Measurements from ENCODE around the gene ITPRID1.
A peak's percentile ranks its signal among the peaks of the same experiment; 100 is the strongest.

Gene ITPRID1

GRCh38 chr7:31475368-31475767 is 38.5 kb upstream of the ITPRID1 start:
- Histone ChIP-seq H3K4me3 (ENCODE audit: low read length) (no peak overlapping the region), H3K27me3 (ENCODE audit: low read depth, low read length) (no peaks in the 10 kb centered on the region), H3K27ac (ENCODE audit: low read length) (no peak overlapping the region), H2AFZ (ENCODE audit: low read depth, low read length) (no peak overlapping the region), H3K4me1 (ENCODE audit: low read length) (peaks cover 12% of the 10 kb centered on the region), H3K4me2 (ENCODE audit: low read length) (no peak overlapping the region), H3K79me2 (ENCODE audit: low read length) (no peaks in the 10 kb centered on the region), H3K9ac (ENCODE audit: low read length) (no peak overlapping the region), H3K9me3 (ENCODE audit: insufficient read depth, low read length) (no peaks in the 10 kb centered on the region), H4K20me1 (ENCODE audit: insufficient read depth, low read length) (no peaks in the 10 kb centered on the region), H3K36me3 (replicated peaks; ENCODE audit: low read depth, low read length) (no peaks in the 10 kb centered on the region)
- TF ChIP-seq EZH2phosphoT487 (IDR thresholded peaks at IDR 0.05; ENCODE audit: low read depth) (no peak), CTCF (IDR thresholded peaks at IDR 0.05; ENCODE audit: low read depth, low read length) (no peak)

- H2AFZ ChIP-seq (ENCODE audit: low read depth, low read length): no peak overlapping the region
- H3K79me2 ChIP-seq (ENCODE audit: low read length): no peaks in the 10 kb centered on the region
- no peaks in the 10 kb centered on the region for H3K9me3 ChIP-seq (ENCODE audit: insufficient read depth, low read length)
- no peak for TF ChIP-seq EZH2phosphoT487 (IDR thresholded peaks at IDR 0.05; ENCODE audit: low read depth)
- TF ChIP-seq CTCF (IDR thresholded peaks at IDR 0.05; ENCODE audit: low read depth, low read length): peak; percentile 17; the same call in 1 of the 2 replicates
- H3K4me2 ChIP-seq (ENCODE audit: low read length): no peak overlapping the region
- no peaks in the 10 kb centered on the region for H4K20me1 ChIP-seq (ENCODE audit: insufficient read depth, low read length)
- no peak overlapping the region for H3K27ac ChIP-seq (ENCODE audit: low read length)
- H3K4me1 ChIP-seq (ENCODE audit: low read length): peaks cover 12% of the 10 kb centered on the region
- no peaks in the 10 kb centered on the region for H3K36me3 ChIP-seq (replicated peaks; ENCODE audit: low read depth, low read length)
- H3K9ac ChIP-seq (ENCODE audit: low read length): no peak overlapping the region
- no peaks in the 10 kb centered on the region for H3K27me3 ChIP-seq (ENCODE audit: low read depth, low read length)
- H3K4me3 ChIP-seq (ENCODE audit: low read length): no peak overlapping the region
Measured at GRCh38 chr7:31476073-31476745, 37.7 kb upstream of the ITPRID1 start.

- H3K79me2 ChIP-seq (ENCODE audit: low read length): no peaks in the 10 kb centered on the region
- no peaks in the 10 kb centered on the region for H3K9me3 ChIP-seq (ENCODE audit: insufficient read depth, low read length)
- TF ChIP-seq CTCF (IDR thresholded peaks at IDR 0.05; ENCODE audit: low read depth, low read length) (no peak), EZH2phosphoT487 (IDR thresholded peaks at IDR 0.05; ENCODE audit: low read depth) (no peak)
- H3K4me3 ChIP-seq (ENCODE audit: low read length): no peak overlapping the region
- H3K9ac ChIP-seq (ENCODE audit: low read length): no peak overlapping the region
- H3K36me3 ChIP-seq (replicated peaks; ENCODE audit: low read depth, low read length): no peaks in the 10 kb centered on the region
- H3K4me2 ChIP-seq (ENCODE audit: low read length): no peak overlapping the region
- no peaks in the 10 kb centered on the region for H4K20me1 ChIP-seq (ENCODE audit: insufficient read depth, low read length)
- H2AFZ ChIP-seq (ENCODE audit: low read depth, low read length): no peak overlapping the region
- no peak overlapping the region for H3K27ac ChIP-seq (ENCODE audit: low read length)
- peaks cover 12% of the 10 kb centered on the region for H3K4me1 ChIP-seq (ENCODE audit: low read length)
- no peaks in the 10 kb centered on the region for H3K27me3 ChIP-seq (ENCODE audit: low read depth, low read length)
Measured at GRCh38 chr7:31476941-31477677, 36.8 kb upstream of the ITPRID1 start.

- no peaks in the 10 kb centered on the region for H3K79me2 ChIP-seq (ENCODE audit: low read length)
- no peaks in the 10 kb centered on the region for H3K36me3 ChIP-seq (replicated peaks; ENCODE audit: low read depth, low read length)
- no peak overlapping the region for H3K4me3 ChIP-seq (ENCODE audit: low read length)
- peak overlapping the region; percentile 58; the same call in 1 of the 2 replicates for H3K4me2 ChIP-seq (ENCODE audit: low read length)
- no peak overlapping the region for H2AFZ ChIP-seq (ENCODE audit: low read depth, low read length)
- no peaks in the 10 kb centered on the region for H3K27me3 ChIP-seq (ENCODE audit: low read depth, low read length)
- no peak overlapping the region for H3K27ac ChIP-seq (ENCODE audit: low read length)
- H4K20me1 ChIP-seq (ENCODE audit: insufficient read depth, low read length): no peaks in the 10 kb centered on the region
- H3K9me3 ChIP-seq (ENCODE audit: insufficient read depth, low read length): no peaks in the 10 kb centered on the region
- TF ChIP-seq CTCF (IDR thresholded peaks at IDR 0.05; ENCODE audit: low read depth, low read length): no peak
- no peak for TF ChIP-seq EZH2phosphoT487 (IDR thresholded peaks at IDR 0.05; ENCODE audit: low read depth)
- H3K9ac ChIP-seq (ENCODE audit: low read length): no peak overlapping the region
- H3K4me1 ChIP-seq (ENCODE audit: low read length): peaks cover 12% of the 10 kb centered on the region
Measured at GRCh38 chr7:31478018-31478417, 35.9 kb upstream of the ITPRID1 start.

All from OCI-LY3 (cell line).